Measurements from ENCODE around the gene PLD1. TPM values are rescaled to one million over a fixed set of nuclear protein-coding genes. Genes with fewer than 3 reads are reported as not detected.

Gene PLD1
- total and polyA plus RNA-seq, 10 of the 15 experiments (the other 5 are each of a cell fraction or from before 2014, with no cell fraction given): 2.9 to 108 (median 3.6) TPM

GRCh38 chr3:171561596-171562323, 248.5 kb downstream of the PLD1 start (continued):
- TF ChIP-seq ZNF687 (IDR thresholded peaks at IDR 0.05) (no peak), MAX (IDR thresholded peaks at IDR 0.05; ENCODE audit: low read depth, low read length) (no peak), SPI1 (IDR thresholded peaks at IDR 0.05; ENCODE audit: borderline replicate concordance, insufficient read depth, low read depth, low read length) (no peak), NKRF (conservative IDR thresholded peaks at IDR 0.05) (no peak), NBN (IDR thresholded peaks at IDR 0.05) (no peak), IRF4 (IDR thresholded peaks at IDR 0.05; ENCODE audit: low read depth, low read length) (peak; percentile 50; the same call in 1 of the 2 replicates), LARP7 (IDR thresholded peaks at IDR 0.05) (no peak), RB1 (IDR thresholded peaks at IDR 0.05; ENCODE audit: borderline replicate concordance) (no peak), KLF5 (IDR thresholded peaks at IDR 0.05; ENCODE audit: partially characterized antibody) (no peak), CBFB (IDR thresholded peaks at IDR 0.05; ENCODE audit: low read depth) (no peak), SMC3 (IDR thresholded peaks at IDR 0.05; ENCODE audit: borderline replicate concordance, low read length) (0 out of 2 replicates have a peak, but pooled peaks have one; percentile 7), IKZF2 (IDR thresholded peaks at IDR 0.05) (peak; percentile 12 to 24; a peak in 2 of 4 replicates), SIN3A (IDR thresholded peaks at IDR 0.05; ENCODE audit: low read depth, low read length) (no peak), IKZF1 (conservative IDR thresholded peaks at IDR 0.05) (no peak), ZNF207 (IDR thresholded peaks at IDR 0.05; ENCODE audit: borderline replicate concordance) (no peak), GABPA (IDR thresholded peaks at IDR 0.05; ENCODE audit: low read depth) (0 out of 2 replicates have a peak, but pooled peaks have one; percentile 42), SKIL (IDR thresholded peaks at IDR 0.05; ENCODE audit: low read depth, poor library complexity, severe bottlenecking) (no peak), ATF3 (IDR thresholded peaks at IDR 0.05; ENCODE audit: borderline replicate concordance, extremely low read depth, low read depth, low read length) (no peak), BHLHE40 (IDR thresholded peaks at IDR 0.05; ENCODE audit: borderline replicate concordance in 1 of 2, low read depth in 2 of 2, low read length in 1 of 2) (no peak), EED (IDR thresholded peaks at IDR 0.05; ENCODE audit: low read depth) (0 out of 2 replicates have a peak, but pooled peaks have one; percentile 23), JUNB (IDR thresholded peaks at IDR 0.05) (peak; percentile 89), HDAC2 (IDR thresholded peaks at IDR 0.05) (no peak), NFYA (IDR thresholded peaks at IDR 0.05; ENCODE audit: borderline replicate concordance, low read depth, low read length) (no peak)

Measured in GM12878 (cell line).